SU-DHL-6 (cell line): ENCODE results near the gene TRABD.
A peak's percentile ranks its signal among the peaks of the same experiment; 100 is the strongest.

Source experiments
- H2AFZ ChIP-seq: fragments of 200-600 bp; sonication (generic); 2 replicates; pipeline ENCODE4 v1.6.1; 2014; ENCODE audit warnings: low read depth, mild to moderate bottlenecking, moderate library complexity, mixed read lengths, antibody characterized with exemption, low read length; ENCODE audit not compliant: severe bottlenecking
- H3F3A ChIP-seq: fragments of 200-600 bp; shearing (Covaris generic); 2 replicates; pipeline ENCODE4 v1.6.0; 2016; ENCODE audit warnings: antibody characterized with exemption, mild to moderate bottlenecking; ENCODE audit not compliant: insufficient read depth
- H3K27ac ChIP-seq: fragments of 200-600 bp; sonication (generic); 2 replicates; pipeline ENCODE4 v1.5.1; 2016; ENCODE audit warnings: low read depth, mild to moderate bottlenecking, low read length, moderate library complexity, mixed read lengths
- H3K27me3 ChIP-seq: fragments of 200-600 bp; sonication (generic), shearing (Covaris generic); 2 replicates; pipeline ENCODE4 v1.6.0; 2014; ENCODE audit warnings: mild to moderate bottlenecking, low read length
- H3K36me3 ChIP-seq: fragments of 200-600 bp; sonication (generic); 2 replicates; pipeline ENCODE4 v1.6.1; 2014; ENCODE audit warnings: mild to moderate bottlenecking, low read length, mixed read lengths
- H3K4me2 ChIP-seq: fragments of 300-600, 200-600 bp; shearing (Covaris generic), sonication (generic); 2 replicates; pipeline ENCODE4 v1.6.0; 2014; ENCODE audit warnings: low read length, low read depth, mild to moderate bottlenecking; ENCODE audit not compliant: poor library complexity, severe bottlenecking
- H3K4me3 ChIP-seq: fragments of 200-600 bp; sonication (generic); 2 replicates; pipeline ENCODE4 v1.5.1; 2014; ENCODE audit warnings: antibody characterized with exemption, low read length, mild to moderate bottlenecking, mixed read lengths; ENCODE audit not compliant: insufficient read depth, poor library complexity, severe bottlenecking
- H3K79me2 ChIP-seq: fragments of 200-600 bp; sonication (generic); 2 replicates; pipeline ENCODE4 v1.6.1; 2014; ENCODE audit warnings: mild to moderate bottlenecking, low read length, moderate library complexity; ENCODE audit not compliant: insufficient read depth
- H3K9ac ChIP-seq: fragments of 200-600 bp; sonication (generic); 2 replicates; pipeline ENCODE4 v1.7.0; 2014; ENCODE audit warnings: mild to moderate bottlenecking, low read length
- H3K9me2 ChIP-seq: fragments of 200-600 bp; sonication (generic); replicated peaks from 2 replicates; pipeline ENCODE4 v1.6.1; 2014; ENCODE audit warnings: low read length; ENCODE audit not compliant: insufficient read depth
- H3K9me3 ChIP-seq: fragments of 200-600 bp; sonication (generic); 2 replicates; pipeline ENCODE4 v1.6.1; 2014; ENCODE audit warnings: low read length, mixed read lengths; ENCODE audit not compliant: insufficient read depth
- H4K20me1 ChIP-seq: fragments of 200-600 bp; sonication (generic); 2 replicates; pipeline ENCODE4 v1.6.1; 2014; ENCODE audit warnings: low read depth, mild to moderate bottlenecking, antibody characterized with exemption, low read length, moderate library complexity, mixed read lengths
- CTCF ChIP-seq: fragments of 200-600 bp; sonication (generic); IDR thresholded peaks from one replicate; pipeline ENCODE4 v1.5.1; 2017; ENCODE audit warnings: antibody characterized with exemption, mild to moderate bottlenecking, low read length, moderate library complexity; ENCODE audit not compliant: insufficient read depth, poor library complexity, severe bottlenecking
- EZH2phosphoT487 ChIP-seq: fragments of 200-600 bp; sonication (generic), shearing (Covaris generic); conservative IDR thresholded peaks from 2 replicates; pipeline ENCODE4 v1.6.1; 2018; ENCODE audit warnings: mild to moderate bottlenecking, antibody characterized with exemption, low read length, moderate library complexity, mixed read lengths

The TRABD gene

DNA sequence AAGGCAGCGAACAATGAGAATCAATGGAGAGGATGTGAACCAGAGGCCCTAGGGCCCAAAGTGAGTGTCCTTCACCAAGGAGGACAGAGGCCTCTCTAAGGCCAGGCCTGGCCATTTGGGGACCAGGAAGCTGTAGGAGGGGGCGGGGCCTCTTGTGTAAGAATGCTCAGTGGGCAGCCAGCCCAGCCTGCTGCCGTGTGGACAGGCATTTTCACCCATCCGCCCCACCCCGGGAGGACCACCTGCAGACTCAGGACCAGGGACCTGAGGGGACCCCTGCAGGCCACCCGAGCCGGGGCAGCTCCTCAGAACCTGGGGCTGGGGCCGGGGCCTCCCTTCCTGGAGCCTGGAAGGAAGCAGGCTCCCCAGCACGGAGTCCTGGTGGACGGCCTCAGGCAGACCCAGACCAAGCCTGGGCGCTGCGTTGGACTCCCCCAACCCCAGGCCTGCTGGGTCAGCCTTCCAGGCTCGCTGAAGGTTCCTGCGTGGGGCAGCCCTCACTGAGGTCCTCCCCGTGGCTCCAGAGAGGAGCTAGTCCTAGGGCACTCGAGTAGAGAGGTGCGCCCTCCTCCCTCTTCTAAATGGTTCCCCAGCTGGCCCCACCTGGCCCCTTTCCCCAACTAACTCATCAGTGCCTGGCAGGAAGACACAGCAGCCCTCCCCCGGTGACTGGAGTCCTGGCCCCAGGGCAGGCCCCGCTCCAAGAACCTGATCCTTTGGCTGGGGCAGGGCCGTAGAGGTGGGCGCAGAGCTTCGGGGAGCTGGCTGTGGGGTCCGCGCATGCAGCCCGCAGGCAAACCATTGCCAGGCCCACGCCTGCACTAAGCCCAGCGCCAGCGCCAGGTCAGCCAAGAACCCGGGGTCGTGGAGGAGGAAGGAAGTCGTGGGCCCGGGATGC is 1.5 kb upstream of the TRABD start:
- TF ChIP-seq CTCF = no peak
- TF ChIP-seq EZH2phosphoT487 = no peak
- H3K9me2 ChIP-seq = no peaks in the 10 kb centered on the region
- no peaks in the 10 kb centered on the region for H4K20me1 ChIP-seq
- no peak overlapping the region for H2AFZ ChIP-seq
- no peak overlapping the region for H3K27ac ChIP-seq
- peak overlapping the region; percentile 58 for H3K4me3 ChIP-seq
- no peaks in the 10 kb centered on the region for H3K27me3 ChIP-seq
- H3K79me2 ChIP-seq = peaks cover 24% of the 10 kb centered on the region
- H3K9me3 ChIP-seq = no peaks in the 10 kb centered on the region
- H3K9ac ChIP-seq = peak overlapping the region; percentile 66; the same call in 1 of the 2 replicates
- no peaks in the 10 kb centered on the region for H3K36me3 ChIP-seq
- H3F3A ChIP-seq = peaks cover 24% of the 10 kb centered on the region
- H3K4me2 ChIP-seq = peak overlapping the region; percentile 90

DNA sequence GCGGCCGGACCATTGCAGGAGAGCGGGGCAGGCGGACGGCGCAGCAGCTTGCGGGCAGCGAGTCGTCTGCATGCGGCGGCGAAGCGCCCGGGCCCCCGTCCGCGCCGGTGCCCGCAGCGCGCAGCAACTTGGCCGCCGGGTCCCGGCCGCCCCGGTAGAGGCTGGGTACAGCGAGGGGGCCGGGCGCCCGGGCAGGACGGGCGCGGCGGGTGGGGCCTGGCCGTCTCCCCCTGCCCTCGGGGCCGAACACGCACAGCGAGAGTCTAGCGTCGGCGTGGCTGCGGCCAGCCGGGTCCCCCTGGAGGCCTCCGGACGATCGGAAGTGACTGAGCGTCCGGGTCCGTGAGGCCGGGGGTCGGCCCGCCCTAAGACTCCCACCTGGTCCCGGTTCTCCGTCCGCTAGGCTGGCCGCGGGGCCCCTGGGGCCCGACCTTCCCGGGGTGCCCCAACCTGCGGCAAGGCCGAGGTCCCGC is 775 bp upstream of the TRABD start:
- H2AFZ ChIP-seq = peak overlapping the region; percentile 70
- H3K9ac ChIP-seq = peak overlapping the region; percentile 66
- H3K9me2 ChIP-seq = no peaks in the 10 kb centered on the region
- TF ChIP-seq EZH2phosphoT487 (peak; percentile 87; the same call in 1 of the 2 replicates), CTCF (no peak)
- no peaks in the 10 kb centered on the region for H4K20me1 ChIP-seq
- peaks cover 24% of the 10 kb centered on the region for H3K79me2 ChIP-seq
- no peaks in the 10 kb centered on the region for H3K27me3 ChIP-seq
- no peaks in the 10 kb centered on the region for H3K9me3 ChIP-seq
- no peak overlapping the region for H3K27ac ChIP-seq
- no peaks in the 10 kb centered on the region for H3K36me3 ChIP-seq
- peak overlapping the region; percentile 90 for H3K4me2 ChIP-seq
- H3K4me3 ChIP-seq = peak overlapping the region; percentile 58
- H3F3A ChIP-seq = peaks cover 31% of the 10 kb centered on the region

DNA sequence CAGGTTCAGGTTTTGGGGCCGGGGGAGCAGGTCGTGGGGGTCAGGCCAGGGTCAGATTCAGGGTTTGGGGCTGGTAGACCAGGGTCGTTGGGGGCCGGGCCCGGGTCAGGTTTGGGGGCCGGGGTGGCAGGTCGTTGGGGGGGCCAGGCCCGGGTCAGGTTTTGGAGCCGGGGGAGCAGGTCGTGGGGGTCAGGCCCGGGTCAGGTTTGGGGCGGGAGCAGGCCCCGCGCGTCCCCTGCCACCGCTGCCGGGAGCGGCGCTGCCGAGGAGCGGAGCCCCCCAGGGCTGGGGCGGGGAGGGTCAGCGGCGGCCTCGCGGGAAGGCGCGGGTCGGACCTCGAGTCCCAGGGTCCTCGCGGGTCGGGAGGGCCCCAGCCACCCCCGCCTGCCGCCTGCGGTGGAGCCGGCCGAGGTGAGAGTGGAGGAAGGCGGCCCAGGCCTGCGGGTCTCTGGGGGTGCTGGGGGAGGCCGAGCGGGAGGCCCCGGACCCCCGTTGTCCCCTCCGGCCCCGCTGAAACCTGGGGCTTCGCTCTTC is 535 bp downstream of the TRABD start:
- Histone ChIP-seq H3F3A (peaks cover 44% of the 10 kb centered on the region), H3K79me2 (peaks cover 24% of the 10 kb centered on the region), H2AFZ (no peak overlapping the region), H3K9me2 (no peaks in the 10 kb centered on the region), H3K9me3 (no peaks in the 10 kb centered on the region), H3K27me3 (no peaks in the 10 kb centered on the region), H3K27ac (peak overlapping the region; percentile 99), H4K20me1 (no peaks in the 10 kb centered on the region), H3K36me3 (no peaks in the 10 kb centered on the region), H3K4me3 (peak overlapping the region; percentile 76), H3K4me2 (peak overlapping the region; percentile 81), H3K9ac (peak overlapping the region; percentile 99)
- no peak for TF ChIP-seq CTCF
- no peak for TF ChIP-seq EZH2phosphoT487
